Memory B cell (primary cell): Measurements from ENCODE around the gene INO80C.
"Not testable (repeated sequence)": the region's sequence is repeated elsewhere in the genome, so short reads cannot be mapped to it uniquely, and the experiment has no call there.

Experiments
- ATAC-seq: fragments of 150-1000 bp; cut with Tn5 transposase; 2 replicates; pipeline ENCODE4 v1.10.0; 2021; ENCODE audit warnings: low read depth, mild to moderate bottlenecking, moderate library complexity
- DNase-seq, 2 donors: peaks; one replicate each; pipeline ENCODE4 v3.0.0; 2022; ENCODE audit warnings: low spot score in 2 of 2
- H3K27ac Mint-ChIP-seq: one replicate; pipeline ENCODE4 v1.8.0; 2022; ENCODE audit warnings: mild to moderate bottlenecking, moderate library complexity, mixed read lengths
- H3K27me3 Mint-ChIP-seq: one replicate; pipeline ENCODE4 v1.8.0; 2022; ENCODE audit warnings: mixed read lengths
- H3K36me3 Mint-ChIP-seq: one replicate; pipeline ENCODE4 v1.8.0; 2022; ENCODE audit warnings: mild to moderate bottlenecking, mixed read lengths
- H3K4me1 Mint-ChIP-seq: one replicate; pipeline ENCODE4 v1.8.0; 2022; ENCODE audit warnings: mixed read lengths
- H3K4me3 Mint-ChIP-seq: one replicate; pipeline ENCODE4 v1.8.0; 2022; ENCODE audit warnings: mild to moderate bottlenecking, moderate library complexity, mixed read lengths
- H3K9me3 Mint-ChIP-seq: one replicate; pipeline ENCODE4 v1.8.0; 2022; ENCODE audit warnings: mixed read lengths

INO80C gene

GRCh38 chr18:35488396-35488795 is 9.4 kb downstream of the INO80C start:
- not testable (repeated sequence) for H3K4me1 Mint-ChIP-seq, ATAC-seq, H3K27ac Mint-ChIP-seq, DNase-seq, H3K4me3 Mint-ChIP-seq, H3K27me3 Mint-ChIP-seq, H3K9me3 Mint-ChIP-seq
- H3K36me3 Mint-ChIP-seq, result peaks cover 13% of the 10 kb centered on the region

GRCh38 chr18:35487525-35487924 is 10.2 kb downstream of the INO80C start:
- Mint-ChIP-seq H3K4me1 (peaks cover 13% of the 10 kb centered on the region), H3K36me3 (peaks cover 13% of the 10 kb centered on the region)
- not testable (repeated sequence) for H3K9me3 Mint-ChIP-seq, H3K4me3 Mint-ChIP-seq, H3K27ac Mint-ChIP-seq, H3K27me3 Mint-ChIP-seq, ATAC-seq, DNase-seq

DNA sequence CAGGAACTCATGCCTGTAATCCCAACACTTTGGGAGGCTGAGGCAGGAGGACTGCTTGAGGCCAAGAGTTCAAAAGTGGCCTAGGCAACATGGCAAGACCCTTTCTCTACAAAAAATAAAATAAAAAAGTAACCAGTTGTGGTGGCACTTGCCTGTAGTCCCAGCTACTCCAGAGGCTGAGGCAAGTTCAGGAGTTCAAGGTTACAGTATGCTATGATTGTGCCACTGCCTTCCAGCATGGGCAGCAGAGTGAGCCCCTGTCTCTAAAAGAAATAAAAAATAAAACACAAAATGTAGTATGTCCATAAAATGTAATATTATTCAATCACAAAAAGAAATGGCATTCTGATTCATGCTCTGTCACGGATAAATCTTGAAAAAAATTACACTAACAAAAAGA is 11.9 kb downstream of the INO80C start:
- Mint-ChIP-seq H3K4me1 (peaks cover 11% of the 10 kb centered on the region), H3K9me3 (no peaks in the 10 kb centered on the region), H3K4me3 (no peak overlapping the region), H3K27ac (no peak overlapping the region), H3K36me3 (peaks cover 14% of the 10 kb centered on the region), H3K27me3 (no peaks in the 10 kb centered on the region)
- DNase-seq (no peak), ATAC-seq (no peak)

- DNase-seq, result no peak
- ATAC-seq, result no peak
- Mint-ChIP-seq H3K9me3 (no peaks in the 10 kb centered on the region), H3K4me3 (no peak overlapping the region), H3K4me1 (peaks cover 13% of the 10 kb centered on the region), H3K27me3 (no peaks in the 10 kb centered on the region), H3K36me3 (peaks cover 16% of the 10 kb centered on the region), H3K27ac (no peak overlapping the region)
These were observed 13.7 kb downstream of the INO80C start for GRCh38 chr18:35484034-35484433.

- Mint-ChIP-seq H3K4me1 (peaks cover 12% of the 10 kb centered on the region), H3K4me3 (no peak overlapping the region), H3K9me3 (no peaks in the 10 kb centered on the region), H3K36me3 (peaks cover 7% of the 10 kb centered on the region), H3K27ac (no peak overlapping the region), H3K27me3 (no peaks in the 10 kb centered on the region)
- no peak for ATAC-seq
- DNase-seq, result no peak
These were observed 15.8 kb downstream of the INO80C start for GRCh38 chr18:35481960-35482366.

DNA sequence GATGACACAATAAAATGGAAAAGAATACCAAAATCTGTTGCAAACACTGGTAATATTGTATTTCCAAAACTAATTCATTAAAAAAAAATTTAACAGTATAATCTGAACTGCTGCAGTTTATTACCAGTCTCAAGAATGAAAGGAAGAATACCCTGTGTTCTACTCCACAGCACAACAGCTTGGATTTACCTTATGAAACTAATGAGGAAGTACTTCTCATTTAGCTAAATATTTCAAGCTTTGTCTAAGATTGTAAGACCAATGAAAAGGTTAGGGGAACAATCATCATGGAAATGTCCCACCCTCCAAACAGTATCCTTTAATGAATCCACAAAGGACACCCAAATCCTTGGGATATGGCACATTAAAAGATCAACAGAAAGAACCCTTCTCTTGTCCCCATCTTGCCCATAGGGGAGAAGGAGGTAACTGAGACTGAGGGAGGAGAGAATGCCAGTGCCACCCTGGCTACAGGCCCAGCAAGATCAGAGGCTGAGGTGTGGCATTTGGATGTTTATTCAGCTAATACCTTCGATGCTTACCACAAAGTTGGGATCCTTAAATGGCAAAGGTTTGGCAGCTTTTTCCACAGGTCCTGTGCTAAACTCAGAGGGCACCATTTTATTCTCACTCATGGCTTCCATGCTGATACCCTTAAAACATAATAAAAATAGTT is 17.7 kb downstream of the INO80C start:
- no peak overlapping the region for H3K4me3 Mint-ChIP-seq
- peaks cover 8% of the 10 kb centered on the region for H3K36me3 Mint-ChIP-seq
- H3K27ac Mint-ChIP-seq, result no peak overlapping the region
- no peaks in the 10 kb centered on the region for H3K9me3 Mint-ChIP-seq
- ATAC-seq (peak; percentile 57), DNase-seq (no peak)
- no peaks in the 10 kb centered on the region for H3K27me3 Mint-ChIP-seq
- peaks cover 12% of the 10 kb centered on the region for H3K4me1 Mint-ChIP-seq

GRCh38 chr18:35478520-35479435 is 19.0 kb downstream of the INO80C start:
- Mint-ChIP-seq H3K4me3 (no peak overlapping the region), H3K27me3 (no peaks in the 10 kb centered on the region), H3K4me1 (peaks cover 12% of the 10 kb centered on the region), H3K27ac (no peak overlapping the region), H3K36me3 (peaks cover 14% of the 10 kb centered on the region), H3K9me3 (no peaks in the 10 kb centered on the region)
- no peak for ATAC-seq
- DNase-seq, result no peak

- ATAC-seq, result no peak
- peaks cover 10% of the 10 kb centered on the region for H3K4me1 Mint-ChIP-seq
These were observed 19.8 kb downstream of the INO80C start for GRCh38 chr18:35477974-35478373.

DNA sequence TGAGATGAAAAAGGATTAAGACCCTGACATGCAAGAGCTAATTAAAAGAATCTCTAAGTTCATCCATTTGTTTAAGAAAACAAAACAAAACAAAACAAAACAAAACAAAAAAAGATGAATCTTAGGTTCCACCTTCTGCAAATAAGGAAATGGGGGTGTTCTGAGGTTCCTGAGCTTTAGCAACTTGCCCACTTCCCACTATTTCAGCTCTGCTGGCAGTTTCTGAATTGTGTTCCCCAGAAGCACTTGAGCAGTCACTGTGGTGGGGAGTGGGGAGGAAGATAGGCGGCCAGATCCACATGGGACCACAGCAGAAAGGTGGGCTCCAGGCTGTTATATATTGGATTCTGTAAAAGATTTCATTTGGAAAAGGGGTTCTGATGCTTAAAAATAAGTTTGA is 20.3 kb downstream of the INO80C start:
- H3K36me3 Mint-ChIP-seq, result peaks cover 25% of the 10 kb centered on the region
- no peak overlapping the region for H3K27ac Mint-ChIP-seq

More at GRCh38 chr18:35477974-35478373, 19.8 kb downstream of the INO80C start:
- DNase-seq, result no peak
- H3K27ac Mint-ChIP-seq, result no peak overlapping the region
- no peaks in the 10 kb centered on the region for H3K27me3 Mint-ChIP-seq
- H3K9me3 Mint-ChIP-seq, result no peaks in the 10 kb centered on the region
- H3K36me3 Mint-ChIP-seq, result peaks cover 21% of the 10 kb centered on the region
- H3K4me3 Mint-ChIP-seq, result no peak overlapping the region

GRCh38 chr18:35474884-35475283 is 22.9 kb downstream of the INO80C start:
- no peak overlapping the region for H3K27ac Mint-ChIP-seq
- peaks cover 25% of the 10 kb centered on the region for H3K36me3 Mint-ChIP-seq

More for the DNA sequence above, 20.3 kb downstream of the INO80C start:
- no peak for ATAC-seq
- no peak for DNase-seq
- peaks cover 7% of the 10 kb centered on the region for H3K4me1 Mint-ChIP-seq
- H3K4me3 Mint-ChIP-seq, result no peak overlapping the region
- no peaks in the 10 kb centered on the region for H3K27me3 Mint-ChIP-seq
- no peaks in the 10 kb centered on the region for H3K9me3 Mint-ChIP-seq

GRCh38 chr18:35473562-35473961 is 24.2 kb downstream of the INO80C start:
- Mint-ChIP-seq H3K27ac (no peak overlapping the region), H3K36me3 (peaks cover 31% of the 10 kb centered on the region), H3K27me3 (no peaks in the 10 kb centered on the region), H3K9me3 (no peaks in the 10 kb centered on the region), H3K4me1 (peaks cover 5% of the 10 kb centered on the region), H3K4me3 (no peak overlapping the region)
- ATAC-seq (no peak), DNase-seq (no peak)

More at GRCh38 chr18:35474884-35475283, 22.9 kb downstream of the INO80C start:
- H3K9me3 Mint-ChIP-seq, result no peaks in the 10 kb centered on the region
- ATAC-seq (no peak), DNase-seq (no peak)
- no peaks in the 10 kb centered on the region for H3K27me3 Mint-ChIP-seq
- H3K4me1 Mint-ChIP-seq, result peaks cover 3% of the 10 kb centered on the region
- no peak overlapping the region for H3K4me3 Mint-ChIP-seq

DNA sequence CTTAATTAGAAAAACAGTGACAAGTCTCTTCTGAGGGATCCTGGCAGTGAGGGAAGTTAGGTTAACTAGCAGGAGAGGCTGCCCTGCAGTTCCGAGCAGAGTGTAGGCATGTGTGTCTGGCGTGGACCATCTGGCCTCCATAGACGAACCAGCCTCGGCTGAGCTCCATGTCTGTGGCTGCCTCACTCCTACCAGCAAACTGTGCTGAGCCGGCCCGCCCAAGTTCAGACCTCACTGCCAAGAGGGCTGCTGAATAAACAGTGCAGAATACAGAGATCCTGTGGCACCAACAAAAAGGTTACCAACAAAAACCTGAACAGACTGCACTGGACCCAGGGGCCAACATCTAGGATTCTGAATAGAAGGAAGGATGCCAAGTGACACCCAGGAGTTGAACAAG is 27.3 kb downstream of the INO80C start:
- H3K36me3 Mint-ChIP-seq, result peaks cover 29% of the 10 kb centered on the region
- no peak overlapping the region for H3K4me3 Mint-ChIP-seq
- ATAC-seq (no peak), DNase-seq (no peak)
- H3K27ac Mint-ChIP-seq, result no peak overlapping the region
- H3K27me3 Mint-ChIP-seq, result no peaks in the 10 kb centered on the region
- H3K4me1 Mint-ChIP-seq, result peaks cover 5% of the 10 kb centered on the region
- H3K9me3 Mint-ChIP-seq, result no peaks in the 10 kb centered on the region

DNA sequence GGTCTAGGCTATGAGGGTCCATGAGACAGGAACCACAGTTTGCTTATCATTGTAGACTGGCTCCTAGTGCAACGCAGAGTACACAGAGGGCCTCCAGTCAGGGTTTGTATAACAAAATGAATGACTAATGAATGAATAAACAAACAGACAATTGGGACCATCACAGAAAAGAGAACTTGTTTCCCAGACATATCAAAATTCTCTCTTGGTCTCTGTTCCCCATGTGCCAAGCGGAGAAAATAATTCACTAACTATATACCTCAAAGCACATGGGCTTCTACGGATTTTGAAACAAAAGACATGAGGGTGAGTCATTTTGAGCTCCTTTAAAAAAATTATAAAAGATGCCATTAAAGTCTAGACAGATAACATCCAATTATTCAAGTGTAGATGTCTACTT is 28.0 kb downstream of the INO80C start:
- Mint-ChIP-seq H3K4me1 (peaks cover 5% of the 10 kb centered on the region), H3K27ac (peak overlapping the region; percentile 8), H3K27me3 (no peaks in the 10 kb centered on the region), H3K9me3 (no peaks in the 10 kb centered on the region), H3K4me3 (no peak overlapping the region), H3K36me3 (peaks cover 24% of the 10 kb centered on the region)
- ATAC-seq, result no peak
- no peak for DNase-seq

DNA sequence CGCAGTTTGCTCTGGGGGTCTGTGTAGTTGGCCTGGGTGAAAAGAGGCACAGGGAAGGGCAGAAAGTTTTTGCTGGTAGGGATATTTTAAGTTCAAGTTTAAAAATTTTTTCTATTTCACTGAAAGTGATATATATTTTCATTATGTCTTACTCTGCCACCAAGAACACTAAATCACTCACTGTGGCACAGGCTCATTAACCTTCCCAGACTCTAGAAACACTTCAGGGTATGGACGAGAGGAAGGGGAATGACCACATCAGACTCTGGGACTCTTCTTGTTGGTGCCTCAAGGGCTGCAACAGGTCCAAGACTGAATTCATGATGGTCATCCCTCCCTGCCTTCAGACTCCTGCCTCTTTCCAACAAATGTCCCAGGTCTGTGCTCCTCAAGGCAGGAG is 29.0 kb downstream of the INO80C start:
- Mint-ChIP-seq H3K9me3 (no peaks in the 10 kb centered on the region), H3K27me3 (no peaks in the 10 kb centered on the region), H3K4me3 (no peak overlapping the region), H3K27ac (no peak overlapping the region), H3K4me1 (peaks cover 5% of the 10 kb centered on the region), H3K36me3 (peaks cover 21% of the 10 kb centered on the region)
- ATAC-seq, result no peak
- no peak for DNase-seq
